Activated CD8-positive, alpha-beta T cell treated with anti-CD3 and anti-CD28 coated beads for 36 hours (primary cell): ENCODE data around the gene RPS3A. TPM values are rescaled to one million over a fixed set of nuclear protein-coding genes. Genes with fewer than 3 reads are reported as not detected.
"Not testable (repeated sequence)": the region's sequence is repeated elsewhere in the genome, so short reads cannot be mapped to it uniquely, and the experiment has no call there.

Source experiments
- ATAC-seq: fragments of 200-7000 bp; cut with Tn5 transposase; one replicate; pipeline ENCODE4 v1.10.0; 2021; ENCODE audit warnings: mild to moderate bottlenecking, moderate library complexity
- CTCF ChIA-PET: fragments of 350-600 bp; sonication (Branson Sonifier 250); formaldehyde crosslinking; loops from one replicate; lab custom pipeline; 2021; ENCODE audit warnings: antibody characterized with exemption; lab: Charles Lee
- POLR2A ChIA-PET: fragments of 350-600 bp; sonication (Branson Sonifier 250); formaldehyde crosslinking; loops from one replicate; lab custom pipeline; 2021; ENCODE audit warnings: antibody characterized with exemption; lab: Charles Lee
- DNase-seq: peaks from one replicate; pipeline ENCODE4 v3.0.0-alpha.2; 2020
- H3K27ac Mint-ChIP-seq: one replicate; pipeline ENCODE4 v1.8.0; 2021; ENCODE audit warnings: mild to moderate bottlenecking, mixed read lengths
- H3K27me3 Mint-ChIP-seq: one replicate; pipeline ENCODE4 v1.8.0; 2021; ENCODE audit warnings: mixed read lengths
- H3K36me3 Mint-ChIP-seq: one replicate; pipeline ENCODE4 v1.8.0; 2021; ENCODE audit warnings: low read depth, mixed read lengths
- H3K4me1 Mint-ChIP-seq: one replicate; pipeline ENCODE4 v1.8.0; 2021; ENCODE audit warnings: low read depth, mixed read lengths
- H3K4me3 Mint-ChIP-seq: one replicate; pipeline ENCODE4 v1.8.0; 2021; ENCODE audit warnings: mild to moderate bottlenecking, moderate library complexity, mixed read lengths
- H3K9me3 Mint-ChIP-seq: one replicate; pipeline ENCODE4 v1.8.0; 2021; ENCODE audit warnings: mixed read lengths
- intact Hi-C: fragments of 100-400 bp; cut with micrococcal nuclease; formaldehyde crosslinking; loops from one replicate; pipeline ENCODE4 v1.10.0; 2022
- total RNA-seq, 2 experiments: library from RNA; stranded (reverse); gene quantifications; one replicate each; pipeline ENCODE4 v1.2.3, GENCODE V29; 2021
- TF ChIP-seq, protein P1 (sequence below): fragments of 200-600 bp; IDR thresholded peaks from one replicate; pipeline ENCODE4 v1.8.0; 2022; ENCODE audit warnings: antibody characterized with exemption, mild to moderate bottlenecking

RPS3A gene
- total RNA-seq, 2 experiments from 2014 or later: 3,072 to 3,095 TPM

DNA sequence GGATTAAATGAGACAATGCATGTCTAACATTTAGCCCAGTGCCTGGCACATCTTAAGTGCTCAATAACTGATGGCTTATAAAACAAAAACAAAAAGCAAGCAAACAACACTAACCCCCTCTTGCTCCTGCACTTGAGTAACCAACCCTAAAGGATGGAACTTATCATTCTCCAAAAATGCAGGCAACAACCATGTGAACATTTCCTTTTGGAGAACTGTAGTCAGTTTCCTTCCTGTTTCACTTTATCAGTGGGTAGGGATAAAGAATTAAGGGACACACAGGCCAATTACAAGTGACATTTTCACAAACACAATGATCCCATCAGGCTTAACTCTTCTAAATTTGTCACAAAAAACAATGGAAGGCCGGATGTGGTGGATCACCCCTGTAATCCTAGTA is 30.4 kb downstream of the RPS3A start:
- Mint-ChIP-seq H3K36me3 (no peaks in the 10 kb centered on the region), H3K4me1 (no peaks in the 10 kb centered on the region), H3K4me3 (no peak overlapping the region), H3K9me3 (no peaks in the 10 kb centered on the region), H3K27me3 (no peaks in the 10 kb centered on the region), H3K27ac (no peak overlapping the region)
- DNase-seq (no peak), ATAC-seq (no peak)
- intact Hi-C loops: no loop called here
- POLR2A ChIA-PET: no interaction called here
- TF ChIP-seq, protein P1, sequence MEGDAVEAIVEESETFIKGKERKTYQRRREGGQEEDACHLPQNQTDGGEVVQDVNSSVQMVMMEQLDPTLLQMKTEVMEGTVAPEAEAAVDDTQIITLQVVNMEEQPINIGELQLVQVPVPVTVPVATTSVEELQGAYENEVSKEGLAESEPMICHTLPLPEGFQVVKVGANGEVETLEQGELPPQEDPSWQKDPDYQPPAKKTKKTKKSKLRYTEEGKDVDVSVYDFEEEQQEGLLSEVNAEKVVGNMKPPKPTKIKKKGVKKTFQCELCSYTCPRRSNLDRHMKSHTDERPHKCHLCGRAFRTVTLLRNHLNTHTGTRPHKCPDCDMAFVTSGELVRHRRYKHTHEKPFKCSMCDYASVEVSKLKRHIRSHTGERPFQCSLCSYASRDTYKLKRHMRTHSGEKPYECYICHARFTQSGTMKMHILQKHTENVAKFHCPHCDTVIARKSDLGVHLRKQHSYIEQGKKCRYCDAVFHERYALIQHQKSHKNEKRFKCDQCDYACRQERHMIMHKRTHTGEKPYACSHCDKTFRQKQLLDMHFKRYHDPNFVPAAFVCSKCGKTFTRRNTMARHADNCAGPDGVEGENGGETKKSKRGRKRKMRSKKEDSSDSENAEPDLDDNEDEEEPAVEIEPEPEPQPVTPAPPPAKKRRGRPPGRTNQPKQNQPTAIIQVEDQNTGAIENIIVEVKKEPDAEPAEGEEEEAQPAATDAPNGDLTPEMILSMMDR: no peak
- CTCF ChIA-PET: interaction anchor here (2.1 kb wide), 1 partner anchor 12 kb away, joined by 9 read pairs; no protein-coding TSS in a partner anchor

DNA sequence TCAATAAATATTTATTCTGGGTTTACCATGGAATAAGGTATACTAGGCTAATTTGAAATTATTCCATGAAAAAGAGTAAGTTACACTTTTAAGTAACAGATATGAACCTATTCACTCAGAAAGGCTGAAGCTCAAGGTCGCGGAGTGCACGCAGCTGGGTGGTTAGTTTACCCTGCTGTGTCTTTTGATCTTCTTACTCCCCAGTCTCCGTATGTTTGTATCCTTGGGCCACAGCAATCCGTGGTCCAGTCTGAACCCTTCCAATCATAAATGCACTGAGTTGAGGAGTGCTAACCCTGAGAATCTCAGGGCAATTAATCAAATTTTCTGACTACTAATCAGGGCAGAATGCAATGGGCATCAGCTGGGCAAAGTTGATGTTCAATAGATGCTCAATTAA is 33.9 kb downstream of the RPS3A start:
- POLR2A ChIA-PET: no interaction called here
- CTCF ChIA-PET: interaction anchor here (1.5 kb wide), 1 partner anchor 16 kb away, joined by 3 read pairs; no protein-coding TSS in a partner anchor

DNA sequence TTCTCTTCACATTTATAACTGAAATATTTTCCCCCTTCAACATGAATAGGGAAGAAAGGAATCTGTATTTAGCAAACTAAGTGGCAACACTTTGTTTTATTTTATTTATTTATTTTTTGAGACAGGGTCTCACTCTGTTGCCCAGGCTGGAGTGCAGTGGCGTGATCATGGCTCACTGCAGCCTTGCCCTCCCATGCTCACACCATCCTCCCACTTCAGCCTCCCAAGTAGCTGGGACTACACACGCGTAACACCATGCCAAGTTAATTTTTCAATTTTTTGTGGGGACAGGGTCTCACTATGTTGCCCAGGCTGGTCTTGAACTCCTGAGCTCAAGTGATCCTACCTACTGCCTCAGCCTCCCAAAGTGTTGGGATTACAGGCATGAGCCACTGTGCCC is 36.6 kb downstream of the RPS3A start:
- POLR2A ChIA-PET, H3K27ac Mint-ChIP-seq, intact Hi-C loops: not testable (repeated sequence)

More for the DNA sequence above, 33.9 kb downstream of the RPS3A start:
- TF ChIP-seq, protein P1: no peak
- no peak overlapping the region for H3K4me3 Mint-ChIP-seq
- ATAC-seq (no peak), DNase-seq (no peak)
- H3K27ac Mint-ChIP-seq: no peak overlapping the region
- no peaks in the 10 kb centered on the region for H3K4me1 Mint-ChIP-seq
- no peaks in the 10 kb centered on the region for H3K27me3 Mint-ChIP-seq
- H3K36me3 Mint-ChIP-seq: no peaks in the 10 kb centered on the region
- no peaks in the 10 kb centered on the region for H3K9me3 Mint-ChIP-seq
- intact Hi-C loops: no loop called here

DNA sequence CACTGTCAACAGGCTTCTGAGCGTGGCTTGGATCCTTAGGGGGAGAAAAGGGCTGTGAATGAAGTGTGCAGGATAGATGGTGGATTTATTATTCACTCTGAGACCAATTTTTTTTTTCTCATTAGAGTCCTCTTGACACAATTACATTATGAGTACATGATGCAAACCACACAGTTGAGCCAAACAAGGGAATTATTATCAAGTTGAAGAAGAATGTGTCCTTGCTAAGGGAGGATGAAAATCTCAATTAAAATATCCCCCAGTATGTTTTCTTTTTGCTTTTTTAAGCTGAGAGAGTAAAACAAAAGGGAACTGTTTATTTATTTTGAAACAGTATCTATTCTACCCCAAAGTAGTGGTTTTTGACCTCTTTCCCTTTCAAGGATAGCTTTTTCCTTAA is 40.4 kb downstream of the RPS3A start:
- Mint-ChIP-seq H3K36me3 (no peaks in the 10 kb centered on the region), H3K9me3 (no peaks in the 10 kb centered on the region), H3K4me1 (no peaks in the 10 kb centered on the region), H3K27ac (no peak overlapping the region), H3K27me3 (no peaks in the 10 kb centered on the region), H3K4me3 (no peak overlapping the region)
- no peak for ATAC-seq
- CTCF ChIA-PET: interaction anchor here (0.8 kb wide), 2 partner anchors 9 to 22 kb away, joined by 3 to 4 read pairs; no protein-coding TSS in a partner anchor
- intact Hi-C loops: no loop called here
- DNase-seq: no peak
- POLR2A ChIA-PET: interaction anchor here (0.6 kb wide), 1 partner anchor 203 kb away, joined by 3 read pairs; no protein-coding TSS in a partner anchor
- TF ChIP-seq, protein P1: no peak

More for the DNA sequence above, 36.6 kb downstream of the RPS3A start:
- DNase-seq, H3K36me3 Mint-ChIP-seq, H3K9me3 Mint-ChIP-seq, H3K4me3 Mint-ChIP-seq, H3K4me1 Mint-ChIP-seq, CTCF ChIA-PET, H3K27me3 Mint-ChIP-seq, ATAC-seq: not testable (repeated sequence)

DNA sequence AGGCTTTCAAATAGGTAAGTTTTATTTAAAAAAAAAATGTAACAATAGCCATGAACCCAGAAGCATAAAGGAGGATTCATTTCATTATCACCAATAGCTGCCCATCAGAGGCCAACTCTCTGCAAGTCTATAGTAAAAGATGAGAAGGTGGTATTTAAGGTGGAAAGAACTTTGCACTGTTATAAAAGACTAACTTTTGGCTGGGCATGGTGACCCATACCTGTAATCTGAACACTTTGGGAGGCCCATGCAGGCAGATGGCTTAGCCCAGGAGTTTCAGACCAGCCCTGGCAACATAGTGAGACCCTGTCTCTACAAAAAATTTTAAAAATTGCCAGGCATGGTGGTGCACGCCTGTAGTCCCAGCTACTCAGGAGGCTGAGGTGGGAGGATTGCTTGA is 43.3 kb downstream of the RPS3A start:
- no peaks in the 10 kb centered on the region for H3K4me1 Mint-ChIP-seq
- TF ChIP-seq, protein P1: no peak
- no peaks in the 10 kb centered on the region for H3K27me3 Mint-ChIP-seq
- no peaks in the 10 kb centered on the region for H3K36me3 Mint-ChIP-seq
- no peak for ATAC-seq
- no peak overlapping the region for H3K27ac Mint-ChIP-seq
- H3K4me3 Mint-ChIP-seq: no peak overlapping the region
- intact Hi-C loops: no loop called here
- no peak for DNase-seq
- ChIA-PET CTCF (no interaction called here), POLR2A (no interaction called here)
- H3K9me3 Mint-ChIP-seq: no peaks in the 10 kb centered on the region
